Mucosa of stomach (tissue), 1 donor: ENCODE measurements around the gene ETS1.

Experiments used
- H3K27me3 ChIP-seq: one replicate; pipeline ENCODE4 v1.7.0; 2013; ENCODE audit warnings: mild to moderate bottlenecking, low read length; ENCODE audit not compliant: control insufficient read depth, insufficient read depth
- H3K36me3 ChIP-seq: one replicate; pipeline ENCODE4 v1.7.0; 2013; ENCODE audit warnings: low read length; ENCODE audit not compliant: control insufficient read depth, insufficient read depth
- H3K4me1 ChIP-seq: one replicate; pipeline ENCODE4 v1.7.0; 2013; ENCODE audit warnings: mild to moderate bottlenecking, low read length; ENCODE audit not compliant: control insufficient read depth, insufficient read depth
- H3K4me3 ChIP-seq: one replicate; pipeline ENCODE4 v1.7.0; 2013; ENCODE audit warnings: low read length
- H3K9ac ChIP-seq: one replicate; pipeline ENCODE4 v1.7.0; 2013; ENCODE audit warnings: mild to moderate bottlenecking, low read length, moderate library complexity
- H3K9me3 ChIP-seq: one replicate; pipeline ENCODE4 v1.7.0; 2013; ENCODE audit warnings: mild to moderate bottlenecking, low read length, moderate library complexity; ENCODE audit not compliant: control insufficient read depth
- donor health status: Pancreatic carcinoma.

The ETS1 gene

DNA sequence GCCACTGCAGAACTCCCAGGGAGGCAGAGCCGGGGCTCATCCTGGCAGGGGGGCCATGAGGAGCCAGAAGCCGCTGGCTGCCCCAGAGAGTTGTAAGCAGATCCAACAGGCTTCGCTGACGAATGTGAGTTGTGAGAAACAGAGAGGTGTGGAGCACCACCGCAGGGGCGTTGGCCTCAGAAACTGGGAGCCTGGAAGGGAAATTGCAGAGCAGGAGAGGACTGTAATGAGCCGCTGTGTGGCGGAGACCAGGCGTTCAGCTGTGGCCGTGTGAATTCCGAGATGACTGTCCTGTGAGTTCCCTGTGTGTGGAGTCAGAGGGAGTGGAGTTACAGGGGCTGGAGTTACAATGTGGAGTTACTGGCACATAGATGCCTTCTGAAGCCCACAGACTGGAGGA lies 27.7 kb upstream of the ETS1 start:
- no peaks in the 10 kb centered on the region for H3K4me1 ChIP-seq
- H3K9me3 ChIP-seq = no peaks in the 10 kb centered on the region
- H3K27me3 ChIP-seq = no peaks in the 10 kb centered on the region
- no peak overlapping the region for H3K4me3 ChIP-seq
- no peaks in the 10 kb centered on the region for H3K36me3 ChIP-seq
- no peak overlapping the region for H3K9ac ChIP-seq

DNA sequence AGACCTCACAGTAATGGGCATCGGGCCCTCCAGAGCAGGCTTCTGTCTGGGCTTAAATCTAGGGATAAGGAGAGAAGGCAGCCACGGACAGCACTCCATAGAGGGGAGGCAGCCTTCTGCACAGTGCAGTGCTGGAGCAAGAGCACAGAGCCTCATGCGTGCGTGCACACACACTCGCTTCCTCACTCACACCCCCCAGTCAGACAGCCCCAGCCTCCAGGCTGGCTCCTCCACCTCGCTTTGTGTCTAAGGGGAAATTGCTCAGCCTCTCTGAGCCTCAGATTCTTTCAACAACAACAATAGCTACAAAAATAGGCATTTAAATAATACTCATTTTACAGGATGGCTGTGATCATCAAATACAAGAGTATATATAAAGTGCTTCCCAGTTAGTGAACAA lies 26.7 kb upstream of the ETS1 start:
- Histone ChIP-seq H3K9me3 (no peaks in the 10 kb centered on the region), H3K27me3 (no peaks in the 10 kb centered on the region), H3K9ac (no peak overlapping the region), H3K4me1 (no peaks in the 10 kb centered on the region), H3K4me3 (no peak overlapping the region), H3K36me3 (no peaks in the 10 kb centered on the region)

DNA sequence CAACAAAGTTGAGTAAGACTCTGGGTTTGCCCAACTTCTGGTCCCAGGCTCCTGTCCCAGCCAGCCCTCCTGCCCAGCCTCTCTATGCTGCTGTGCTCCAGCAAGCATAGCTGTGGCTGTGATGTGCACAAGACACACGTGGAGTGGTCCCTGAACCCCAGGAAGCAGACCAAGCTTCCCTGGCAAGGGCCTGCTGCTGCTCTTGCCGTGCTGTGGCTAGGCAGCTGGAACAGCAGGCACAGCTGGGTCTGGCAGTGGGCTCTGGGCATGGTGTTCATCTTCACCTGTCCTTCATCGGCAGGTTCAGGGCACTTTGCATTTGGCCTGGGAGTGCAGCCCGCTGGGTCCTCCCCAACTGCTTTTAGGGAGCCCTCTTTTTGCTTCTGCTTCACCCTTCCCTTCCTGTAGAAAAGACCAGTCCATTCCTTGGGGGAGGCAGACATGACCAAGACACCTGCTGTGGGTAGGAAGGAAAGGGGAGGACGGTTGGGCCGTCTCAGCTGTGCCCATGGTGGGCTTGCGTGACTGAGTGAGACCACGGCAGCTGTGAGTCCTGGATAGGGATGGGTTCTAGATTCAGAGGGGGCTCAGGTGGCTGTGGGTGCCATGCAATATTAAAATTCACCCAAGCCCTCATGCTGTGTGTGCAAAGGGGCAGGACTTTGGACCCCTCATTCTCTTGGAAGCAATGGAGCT lies 26.1 kb upstream of the ETS1 start:
- no peaks in the 10 kb centered on the region for H3K4me1 ChIP-seq
- no peak overlapping the region for H3K9ac ChIP-seq
- H3K36me3 ChIP-seq = no peaks in the 10 kb centered on the region
- no peaks in the 10 kb centered on the region for H3K9me3 ChIP-seq
- no peak overlapping the region for H3K4me3 ChIP-seq
- H3K27me3 ChIP-seq = no peaks in the 10 kb centered on the region

DNA sequence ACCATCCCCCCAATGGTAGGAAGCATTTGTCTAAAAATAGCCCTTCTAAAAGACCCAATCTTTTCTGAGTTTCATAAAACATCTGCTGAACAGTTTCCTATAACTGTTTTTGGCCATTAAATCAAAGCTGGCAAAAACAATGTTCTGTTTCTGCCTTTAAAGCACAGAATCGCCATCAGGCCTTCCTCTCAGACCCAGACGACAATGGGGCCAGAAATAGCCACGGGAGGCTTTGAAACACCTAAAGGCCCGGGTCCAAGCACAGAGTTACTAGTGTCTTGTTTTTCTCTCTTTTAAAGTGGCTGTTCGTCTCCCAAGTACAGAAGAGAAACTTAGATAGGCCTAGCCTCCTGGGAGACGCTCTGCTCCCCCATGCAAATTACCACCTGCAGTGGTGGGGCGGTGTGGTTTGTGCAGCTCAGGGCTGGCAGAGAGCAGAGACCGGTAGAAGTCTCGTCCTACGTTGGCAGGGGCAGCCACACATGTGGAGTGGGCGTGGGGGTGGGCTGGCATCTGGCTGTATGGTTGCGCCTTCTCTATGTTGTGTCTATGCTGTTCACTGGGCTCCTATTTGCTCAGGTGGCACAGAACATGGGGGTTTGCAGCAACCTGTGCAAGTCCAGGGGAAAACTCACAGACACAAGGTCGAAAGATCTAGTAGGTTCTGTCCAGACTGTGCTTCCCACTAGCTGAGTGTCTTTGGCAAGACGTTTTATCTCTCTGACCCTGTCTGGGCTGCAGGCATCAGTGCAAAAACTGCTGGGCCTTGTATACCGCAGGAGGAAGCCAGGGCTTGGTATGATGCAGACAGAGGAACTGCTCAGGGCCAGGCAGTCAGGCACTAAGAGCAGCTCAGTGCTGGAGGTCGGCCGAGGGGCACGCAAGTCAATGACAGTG lies 23.6 kb upstream of the ETS1 start:
- Histone ChIP-seq H3K9ac (no peak overlapping the region), H3K4me3 (no peak overlapping the region), H3K27me3 (no peaks in the 10 kb centered on the region), H3K4me1 (peaks cover 8% of the 10 kb centered on the region), H3K9me3 (no peaks in the 10 kb centered on the region), H3K36me3 (no peaks in the 10 kb centered on the region)

DNA sequence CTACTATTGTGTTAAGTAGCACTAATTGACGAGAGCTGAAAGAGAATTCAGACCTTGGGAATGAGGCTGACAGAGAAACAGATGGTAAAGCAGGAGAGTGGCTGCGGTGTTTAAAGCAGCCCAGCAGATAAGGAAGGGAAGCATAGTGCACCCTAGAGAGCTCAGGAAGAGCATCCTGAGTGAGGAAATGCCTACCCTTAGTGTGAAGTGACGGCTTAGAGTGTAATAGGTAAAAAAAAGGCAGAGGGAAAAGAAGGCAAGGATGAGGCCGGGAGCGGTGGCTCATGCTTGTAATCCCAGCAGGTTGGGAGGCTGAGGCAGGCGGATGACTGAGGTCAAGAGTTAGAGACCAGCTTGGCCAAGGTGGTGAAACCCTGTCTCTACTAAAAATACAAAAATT lies 22.4 kb upstream of the ETS1 start:
- no peaks in the 10 kb centered on the region for H3K27me3 ChIP-seq
- H3K36me3 ChIP-seq = no peaks in the 10 kb centered on the region
- no peak overlapping the region for H3K9ac ChIP-seq
- no peak overlapping the region for H3K4me3 ChIP-seq
- peaks cover 8% of the 10 kb centered on the region for H3K4me1 ChIP-seq
- no peaks in the 10 kb centered on the region for H3K9me3 ChIP-seq

DNA sequence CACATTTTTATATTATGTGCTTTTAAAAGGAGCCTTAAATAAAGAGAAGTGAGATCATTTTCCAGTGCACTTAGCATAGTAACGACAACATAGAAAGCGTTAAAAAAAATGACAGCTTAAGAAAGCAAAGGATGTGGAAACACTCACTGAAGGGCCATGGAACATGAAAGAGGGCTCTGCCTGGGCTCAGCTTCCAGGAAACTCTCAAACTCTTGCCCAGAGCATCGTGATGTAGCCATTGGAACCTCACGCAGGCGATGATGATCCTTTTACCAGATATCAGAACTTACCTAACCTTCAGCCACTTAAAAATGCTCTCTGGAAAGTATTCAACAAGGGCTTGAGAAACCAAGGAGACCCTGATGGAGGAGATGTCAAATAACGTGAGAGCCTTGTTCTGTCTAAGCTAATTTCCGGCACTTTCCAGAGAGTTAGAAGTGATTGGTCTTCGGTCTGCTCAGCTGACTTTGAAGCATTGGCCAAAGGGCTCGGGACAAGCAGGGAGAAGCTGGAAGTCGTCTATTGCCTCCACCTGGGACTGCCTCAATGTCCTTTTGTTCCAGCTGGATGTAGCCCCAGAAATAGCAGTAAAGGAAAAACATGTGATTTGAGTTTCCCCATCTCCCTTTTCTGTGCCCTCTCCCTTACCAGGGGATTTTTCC lies 21.5 kb upstream of the ETS1 start:
- Histone ChIP-seq H3K4me1 (peaks cover 8% of the 10 kb centered on the region), H3K36me3 (no peaks in the 10 kb centered on the region), H3K9ac (no peak overlapping the region), H3K4me3 (no peak overlapping the region), H3K9me3 (no peaks in the 10 kb centered on the region), H3K27me3 (no peaks in the 10 kb centered on the region)

DNA sequence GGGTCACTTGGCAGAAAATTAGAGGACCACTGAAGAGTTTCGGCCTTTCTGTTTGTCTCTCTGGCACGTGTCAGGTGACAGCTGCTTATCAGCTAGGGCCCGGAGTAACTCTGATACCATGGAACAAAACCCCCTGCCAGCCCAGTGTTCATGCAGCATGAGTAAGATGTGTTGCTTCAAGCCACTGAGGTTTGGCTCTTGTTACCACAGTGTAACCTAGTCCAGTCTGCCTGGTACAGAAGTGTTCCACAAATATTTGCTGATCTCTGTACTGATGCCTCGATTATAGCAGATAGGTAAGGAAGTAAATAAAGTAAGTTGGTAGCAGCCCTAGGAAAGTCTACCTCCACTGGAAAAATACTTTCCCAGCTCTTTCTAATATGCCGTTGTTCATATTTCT lies 20.5 kb upstream of the ETS1 start:
- H3K27me3 ChIP-seq = no peaks in the 10 kb centered on the region
- no peaks in the 10 kb centered on the region for H3K9me3 ChIP-seq
- peaks cover 8% of the 10 kb centered on the region for H3K4me1 ChIP-seq
- no peak overlapping the region for H3K9ac ChIP-seq
- H3K36me3 ChIP-seq = no peaks in the 10 kb centered on the region
- no peak overlapping the region for H3K4me3 ChIP-seq

DNA sequence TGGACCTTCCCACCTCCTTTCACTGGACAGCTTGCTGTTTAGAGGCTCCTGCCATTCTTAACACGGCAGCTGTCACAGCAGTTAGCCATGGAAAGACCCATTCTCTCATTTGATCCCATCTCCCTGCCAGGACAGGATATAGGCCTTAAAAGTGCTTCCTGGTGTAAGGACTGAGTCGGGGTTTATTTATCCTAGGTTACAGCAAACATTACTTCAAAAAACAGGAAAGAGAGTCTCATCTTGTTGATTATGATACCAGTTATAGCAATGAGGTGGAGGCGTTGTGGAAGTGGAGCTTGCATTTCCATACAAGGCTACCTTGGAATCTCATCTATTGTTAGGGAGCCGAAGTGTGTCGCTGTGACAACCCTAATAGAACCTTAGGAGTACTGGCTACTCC lies 17.4 kb upstream of the ETS1 start:
- no peaks in the 10 kb centered on the region for H3K27me3 ChIP-seq
- no peaks in the 10 kb centered on the region for H3K9me3 ChIP-seq
- H3K9ac ChIP-seq = no peak overlapping the region
- no peaks in the 10 kb centered on the region for H3K36me3 ChIP-seq
- H3K4me3 ChIP-seq = no peak overlapping the region
- H3K4me1 ChIP-seq = peaks cover 8% of the 10 kb centered on the region

DNA sequence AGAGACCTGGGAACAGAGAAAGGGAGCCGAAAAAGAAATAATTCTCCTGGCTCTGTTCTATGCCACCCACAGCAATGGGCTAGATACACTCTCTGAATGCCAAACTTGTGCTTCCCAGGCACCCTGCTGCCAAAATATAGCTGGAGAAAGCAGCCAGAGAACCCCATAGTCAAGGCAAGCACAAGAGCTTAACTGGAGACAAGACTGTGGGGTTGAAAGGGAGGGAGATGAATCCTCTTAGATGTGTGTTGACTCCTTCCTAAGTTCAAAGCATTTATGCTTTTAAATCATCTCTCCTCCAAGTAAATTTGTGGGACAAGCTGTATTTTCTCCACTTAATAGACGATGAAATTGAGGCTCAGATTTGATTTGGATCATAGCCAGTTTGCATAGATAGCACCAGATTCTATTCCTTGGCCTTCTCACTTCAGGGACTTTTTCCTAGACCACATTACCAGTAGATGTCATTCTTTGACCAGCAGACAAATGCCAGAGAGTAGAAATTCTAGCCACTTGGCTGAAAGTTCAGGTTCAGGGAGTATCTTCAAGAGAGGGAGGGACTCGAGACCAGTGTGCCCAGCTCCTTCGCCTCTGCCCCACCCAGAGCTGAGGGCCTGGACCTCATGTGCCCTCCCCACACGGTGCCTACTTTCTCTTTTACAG lies 16.5 kb upstream of the ETS1 start:
- Histone ChIP-seq H3K4me1 (peaks cover 8% of the 10 kb centered on the region), H3K27me3 (no peaks in the 10 kb centered on the region), H3K9ac (no peak overlapping the region), H3K9me3 (no peaks in the 10 kb centered on the region), H3K4me3 (no peak overlapping the region), H3K36me3 (no peaks in the 10 kb centered on the region)

DNA sequence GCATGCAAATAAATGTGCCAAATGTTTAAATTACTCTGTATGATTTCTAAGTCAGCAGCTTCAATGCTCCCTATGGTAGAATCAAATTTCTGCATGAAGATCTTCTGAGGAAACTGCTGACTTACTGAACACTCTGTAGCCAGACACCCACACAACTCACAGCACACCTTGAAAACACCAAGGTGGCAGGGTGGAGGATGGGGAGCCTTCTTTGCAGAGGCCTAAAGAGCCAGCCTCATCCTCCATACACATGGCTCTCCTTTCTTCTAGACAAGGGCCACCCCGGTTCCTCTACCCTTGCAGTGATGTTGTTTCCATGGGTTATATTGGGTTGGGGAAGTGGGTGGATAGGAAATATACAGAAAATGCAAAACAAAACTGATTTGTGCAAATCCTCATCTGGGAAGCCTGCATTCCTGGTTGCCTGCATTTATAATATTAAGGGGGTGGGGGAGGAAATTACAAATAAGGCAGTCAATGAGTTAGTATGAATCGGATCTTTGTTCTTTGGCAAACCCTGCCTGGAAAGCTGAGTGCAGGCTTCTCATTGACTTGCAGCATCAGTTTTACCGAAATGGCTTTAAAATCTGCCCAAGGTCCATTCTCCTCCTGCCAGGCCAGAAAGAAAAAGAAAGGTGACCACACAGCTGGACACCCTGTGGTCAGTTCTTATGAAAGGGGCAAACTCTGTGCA lies 15.8 kb upstream of the ETS1 start:
- H3K9ac ChIP-seq = no peak overlapping the region
- no peaks in the 10 kb centered on the region for H3K36me3 ChIP-seq
- H3K4me3 ChIP-seq = no peak overlapping the region
- no peaks in the 10 kb centered on the region for H3K9me3 ChIP-seq
- no peaks in the 10 kb centered on the region for H3K27me3 ChIP-seq
- peaks cover 7% of the 10 kb centered on the region for H3K4me1 ChIP-seq

DNA sequence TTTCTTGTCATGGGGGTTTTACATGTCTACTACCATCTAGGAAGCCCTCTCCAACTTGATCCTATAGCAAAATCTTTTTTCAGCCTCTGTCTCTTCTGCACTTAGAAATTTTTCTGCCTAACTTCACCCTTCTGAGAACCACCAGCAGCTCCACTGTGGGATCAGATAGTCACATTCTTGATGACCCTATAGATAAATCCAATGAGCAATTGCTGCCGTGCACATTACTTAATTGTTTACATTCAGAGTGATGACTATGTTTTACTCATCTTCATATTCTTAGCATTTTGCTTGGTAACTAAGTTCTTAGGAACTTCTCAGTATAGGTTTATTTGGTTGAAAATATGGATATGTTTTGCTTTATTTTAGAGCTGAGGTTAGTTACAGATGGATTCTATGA lies 12.4 kb upstream of the ETS1 start:
- Histone ChIP-seq H3K9ac (no peak overlapping the region), H3K27me3 (no peaks in the 10 kb centered on the region), H3K9me3 (no peaks in the 10 kb centered on the region), H3K4me3 (no peak overlapping the region), H3K4me1 (no peaks in the 10 kb centered on the region), H3K36me3 (no peaks in the 10 kb centered on the region)
